ENCODE measurements around the gene PHAX.
"Not testable (repeated sequence)": the region's sequence is repeated elsewhere in the genome, so short reads cannot be mapped to it uniquely, and the experiment has no call there.

Gene PHAX, protein sequence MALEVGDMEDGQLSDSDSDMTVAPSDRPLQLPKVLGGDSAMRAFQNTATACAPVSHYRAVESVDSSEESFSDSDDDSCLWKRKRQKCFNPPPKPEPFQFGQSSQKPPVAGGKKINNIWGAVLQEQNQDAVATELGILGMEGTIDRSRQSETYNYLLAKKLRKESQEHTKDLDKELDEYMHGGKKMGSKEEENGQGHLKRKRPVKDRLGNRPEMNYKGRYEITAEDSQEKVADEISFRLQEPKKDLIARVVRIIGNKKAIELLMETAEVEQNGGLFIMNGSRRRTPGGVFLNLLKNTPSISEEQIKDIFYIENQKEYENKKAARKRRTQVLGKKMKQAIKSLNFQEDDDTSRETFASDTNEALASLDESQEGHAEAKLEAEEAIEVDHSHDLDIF

DNA sequence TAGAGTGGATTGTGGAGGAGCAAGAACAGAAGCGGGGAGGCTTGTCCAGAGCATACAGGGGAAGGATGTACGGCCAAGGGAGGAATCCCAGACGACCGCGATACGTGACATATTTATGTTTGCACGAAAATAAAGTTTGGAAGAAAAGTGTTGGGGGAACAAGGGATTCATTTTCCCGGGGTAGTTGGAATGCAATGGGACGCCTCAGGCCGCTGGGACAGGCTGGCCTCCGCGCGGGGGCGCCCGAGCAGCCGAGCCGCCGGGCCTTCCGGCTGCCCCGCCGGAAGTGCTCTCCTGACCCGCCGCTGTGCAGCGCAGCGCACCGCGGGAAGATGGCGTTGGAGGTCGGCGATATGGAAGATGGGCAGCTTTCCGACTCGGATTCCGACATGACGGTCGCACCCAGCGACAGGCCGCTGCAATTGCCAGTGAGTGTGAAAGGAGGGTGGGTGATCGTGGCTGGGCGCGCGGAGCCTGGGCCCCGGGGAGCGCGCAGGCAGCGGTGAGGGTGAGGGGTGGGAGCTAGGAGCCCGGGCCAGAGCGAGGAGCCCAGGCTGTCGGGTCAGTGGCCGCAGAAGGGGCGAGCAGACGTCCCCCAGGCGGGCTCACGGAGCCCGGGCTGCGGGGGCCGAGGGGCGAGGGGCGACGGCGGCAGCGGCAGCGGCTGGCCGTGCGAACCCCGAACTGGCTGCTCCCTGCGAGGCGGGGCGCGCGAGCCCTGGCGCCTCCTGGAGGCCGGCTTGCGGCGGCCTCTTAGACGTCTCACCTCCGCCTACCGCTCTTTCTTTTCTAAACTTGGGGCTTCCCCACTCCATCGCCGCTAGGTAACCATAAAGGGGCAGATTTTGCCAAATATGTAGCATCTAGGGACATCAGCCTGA lies at the start of gene PHAX:
Gene PHAX, plus strand, starts transcription at position 317 of the 881 bp plus-strand sequence. Its CDS starts 16 bp downstream, at position 333.
- Mint-ChIP-seq H3K9me3 (no peaks in the 10 kb centered on the region), H3K4me1 (ENCODE audit: low read depth) (peaks cover 37% of the 10 kb centered on the region), H3K27me3 (no peaks in the 10 kb centered on the region), H3K4me3 (peak within 1 kb of the TSS; percentile 99), H3K27ac (peak within 1 kb of the TSS; percentile 98), H3K36me3 (ENCODE audit: low read depth) (peaks cover 30% of the 10 kb centered on the region)

DNA sequence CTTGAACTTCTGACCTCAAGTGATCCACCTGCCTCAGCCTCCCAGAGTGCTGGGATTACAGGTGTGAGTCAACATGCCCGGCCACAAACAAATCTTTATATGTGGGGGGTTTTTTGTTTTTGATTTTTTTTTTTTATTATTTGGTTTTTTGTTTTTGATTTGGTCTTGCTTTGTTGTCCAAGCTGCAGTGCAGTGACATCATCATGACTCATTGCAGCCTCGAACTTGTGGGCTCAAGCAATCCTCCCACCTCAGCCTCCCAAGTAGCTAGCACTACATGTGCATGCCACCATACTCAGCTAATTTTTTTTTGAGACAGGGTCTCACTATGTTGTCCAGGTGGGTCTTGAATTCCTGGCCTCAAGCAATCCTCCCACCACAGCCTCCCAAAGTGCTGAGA lies 48.1 kb upstream of the PHAX start:
- H3K27me3 Mint-ChIP-seq: no peaks in the 10 kb centered on the region
- no peaks in the 10 kb centered on the region for H3K36me3 Mint-ChIP-seq (ENCODE audit: low read depth)
- H3K4me3 Mint-ChIP-seq: no peak overlapping the region
- H3K4me1 Mint-ChIP-seq (ENCODE audit: low read depth): no peaks in the 10 kb centered on the region
- no peaks in the 10 kb centered on the region for H3K9me3 Mint-ChIP-seq
- H3K27ac Mint-ChIP-seq: no peak overlapping the region

DNA sequence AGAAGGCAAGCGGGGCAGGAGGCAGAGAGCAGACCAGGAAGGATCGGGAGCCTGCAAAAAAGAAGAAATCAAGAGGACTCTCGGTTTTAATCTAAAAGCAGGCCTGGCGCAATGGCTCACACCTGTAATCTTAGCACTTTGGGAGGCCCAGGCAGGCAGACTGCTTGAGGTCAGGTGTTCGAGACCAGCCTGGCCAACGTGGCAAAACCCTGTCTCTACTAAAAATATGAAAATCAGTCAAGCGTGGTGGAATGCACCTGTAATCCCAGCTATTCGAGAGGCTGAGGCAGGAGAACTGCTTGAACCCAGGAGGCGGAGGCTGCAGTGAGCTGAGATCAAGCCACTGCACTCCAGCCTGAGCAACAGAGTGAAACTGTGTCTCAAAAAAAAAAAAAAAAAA lies 45.6 kb upstream of the PHAX start:
- H3K27me3 Mint-ChIP-seq: not testable (repeated sequence)

DNA sequence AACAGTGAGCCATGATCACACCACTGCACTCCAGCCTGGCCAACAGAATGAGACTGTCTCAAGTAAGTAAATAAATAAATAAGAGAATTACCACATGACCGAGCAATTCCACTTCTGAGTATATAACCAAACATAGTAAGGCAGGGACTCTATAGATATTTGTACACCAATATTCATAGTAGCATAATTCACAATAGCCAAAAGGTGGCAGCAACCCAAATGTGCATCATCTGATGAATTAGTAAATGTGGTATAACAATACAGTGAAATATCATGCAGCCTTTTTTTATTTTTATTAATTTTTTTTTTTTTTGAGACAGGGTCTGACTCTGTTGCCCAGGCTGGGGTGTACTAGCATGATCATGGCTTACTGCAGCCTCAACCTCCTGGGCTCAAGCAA lies 38.8 kb upstream of the PHAX start:
- Mint-ChIP-seq H3K9me3 (no peaks in the 10 kb centered on the region), H3K4me1 (ENCODE audit: low read depth) (no peaks in the 10 kb centered on the region), H3K27me3 (no peaks in the 10 kb centered on the region), H3K36me3 (ENCODE audit: low read depth) (no peaks in the 10 kb centered on the region), H3K27ac (no peak overlapping the region), H3K4me3 (no peak overlapping the region)

More for the DNA sequence above, 45.6 kb upstream of the PHAX start:
- not testable (repeated sequence) for H3K27ac Mint-ChIP-seq; H3K4me3 Mint-ChIP-seq; H3K9me3 Mint-ChIP-seq; H3K36me3 Mint-ChIP-seq (ENCODE audit: low read depth); H3K4me1 Mint-ChIP-seq (ENCODE audit: low read depth)

DNA sequence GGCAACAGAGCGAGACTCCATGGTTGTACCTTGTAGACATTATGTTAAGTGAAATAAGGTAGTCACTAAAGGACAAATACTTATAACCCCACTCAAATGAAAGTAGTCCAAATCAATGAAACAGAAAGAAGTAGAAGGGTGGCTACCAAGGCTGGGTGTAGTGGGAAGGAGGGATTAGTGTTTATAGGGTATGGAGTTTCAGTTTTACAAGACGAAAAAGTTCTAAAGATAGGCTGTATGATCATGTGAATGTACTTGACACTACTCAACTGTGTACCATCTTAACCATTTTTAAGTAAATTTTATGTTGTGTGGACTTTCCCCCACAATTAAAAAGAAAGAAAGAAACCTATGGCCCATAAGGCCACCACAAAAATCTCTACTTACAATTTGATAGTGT lies 37.9 kb upstream of the PHAX start:
- Mint-ChIP-seq H3K36me3 (ENCODE audit: low read depth) (no peaks in the 10 kb centered on the region), H3K27me3 (no peaks in the 10 kb centered on the region), H3K4me1 (ENCODE audit: low read depth) (no peaks in the 10 kb centered on the region), H3K27ac (no peak overlapping the region), H3K9me3 (no peaks in the 10 kb centered on the region), H3K4me3 (no peak overlapping the region)

DNA sequence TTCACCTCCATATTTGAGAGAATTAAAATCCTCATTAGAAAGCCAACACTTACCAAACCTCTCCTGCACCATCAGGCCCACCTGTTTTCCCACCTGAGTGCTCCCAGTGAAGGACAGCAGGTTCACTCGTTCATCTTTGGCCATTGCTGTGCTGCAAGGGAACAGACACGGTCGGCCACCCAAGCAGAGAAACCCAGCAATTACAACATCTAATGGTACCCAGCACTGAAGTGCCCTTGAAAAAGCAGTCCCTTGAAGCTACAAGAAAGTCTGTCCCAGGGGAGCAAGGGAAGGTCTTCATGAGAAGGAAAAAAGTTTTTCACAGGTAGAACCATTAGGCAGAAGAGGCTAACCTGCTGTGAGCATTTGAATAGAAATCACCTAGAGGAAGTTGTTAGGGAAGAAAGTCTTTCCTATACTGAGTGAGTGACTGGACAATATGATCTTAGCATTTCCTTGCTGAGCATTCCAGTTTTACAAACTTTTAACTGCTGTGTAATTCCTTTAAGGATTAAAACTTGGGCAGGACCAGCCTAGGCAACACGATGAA lies 32.5 kb upstream of the PHAX start:
- Mint-ChIP-seq H3K9me3 (no peaks in the 10 kb centered on the region), H3K4me1 (ENCODE audit: low read depth) (no peaks in the 10 kb centered on the region), H3K36me3 (ENCODE audit: low read depth) (no peaks in the 10 kb centered on the region), H3K27me3 (no peaks in the 10 kb centered on the region), H3K4me3 (no peak overlapping the region), H3K27ac (no peak overlapping the region)

DNA sequence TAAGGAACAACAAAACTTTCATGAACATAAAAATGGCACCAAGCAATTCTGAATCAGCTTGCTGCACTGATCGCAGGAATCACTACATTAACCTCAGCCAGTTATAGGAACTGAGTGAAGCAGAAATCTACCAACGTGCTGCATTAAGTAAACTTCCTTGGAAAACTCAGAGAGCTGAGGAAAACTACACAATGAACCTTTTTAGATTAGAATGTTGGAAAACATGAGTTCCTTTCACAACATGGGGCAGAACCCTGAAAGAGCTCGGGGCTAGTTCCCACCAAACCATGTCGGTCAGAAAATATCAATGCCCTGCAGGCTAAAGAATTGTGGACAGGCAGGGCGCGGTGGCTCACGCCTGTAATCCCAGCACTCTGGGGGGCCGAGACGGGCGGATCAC lies 25.1 kb upstream of the PHAX start:
- no peaks in the 10 kb centered on the region for H3K9me3 Mint-ChIP-seq
- no peaks in the 10 kb centered on the region for H3K27me3 Mint-ChIP-seq

DNA sequence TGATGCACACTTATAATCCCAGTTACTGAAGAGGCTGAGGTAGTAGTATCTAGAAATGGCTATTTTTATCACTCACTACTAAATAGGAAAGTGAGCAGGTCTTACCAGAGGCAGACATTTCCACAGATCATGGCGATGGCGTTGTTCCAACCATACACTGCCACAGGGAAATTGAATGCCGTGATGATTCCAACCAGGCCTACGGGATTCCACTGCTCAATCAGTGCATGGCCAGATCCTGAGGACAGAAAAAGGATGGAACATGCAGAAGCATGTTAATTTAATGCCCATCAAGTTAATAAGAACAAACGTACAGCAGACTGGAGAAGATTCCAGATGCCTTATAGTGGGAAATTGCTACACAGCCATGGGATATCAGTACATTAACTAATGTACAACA lies 23.8 kb upstream of the PHAX start:
- no peak overlapping the region for H3K4me3 Mint-ChIP-seq
- H3K36me3 Mint-ChIP-seq (ENCODE audit: low read depth): no peaks in the 10 kb centered on the region
- H3K9me3 Mint-ChIP-seq: no peaks in the 10 kb centered on the region
- H3K27ac Mint-ChIP-seq: no peak overlapping the region
- no peaks in the 10 kb centered on the region for H3K4me1 Mint-ChIP-seq (ENCODE audit: low read depth)
- no peaks in the 10 kb centered on the region for H3K27me3 Mint-ChIP-seq

More for the DNA sequence above, 25.1 kb upstream of the PHAX start:
- Mint-ChIP-seq H3K4me1 (ENCODE audit: low read depth) (no peaks in the 10 kb centered on the region), H3K27ac (no peak overlapping the region), H3K4me3 (no peak overlapping the region), H3K36me3 (ENCODE audit: low read depth) (no peaks in the 10 kb centered on the region)

DNA sequence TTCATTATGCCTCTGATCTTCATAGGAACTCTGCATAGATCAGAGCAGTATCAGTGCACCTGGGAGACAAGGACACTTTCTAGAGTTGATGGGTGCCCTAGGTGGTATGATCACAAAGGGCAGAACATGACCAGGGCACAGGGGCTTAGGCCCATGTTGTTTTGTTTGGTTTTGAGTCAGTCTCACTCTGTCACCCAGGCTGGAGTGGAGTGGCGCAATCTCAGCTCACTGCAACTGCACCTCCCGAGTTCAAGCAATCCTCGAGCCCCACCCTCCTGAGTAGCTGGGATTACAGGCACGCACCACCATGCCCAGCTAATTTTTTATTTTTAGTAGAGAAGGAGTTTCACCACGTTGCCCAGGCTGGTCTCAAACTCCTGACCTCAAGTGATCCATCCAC lies 23.3 kb upstream of the PHAX start:
- Mint-ChIP-seq H3K27ac (no peak overlapping the region), H3K27me3 (no peaks in the 10 kb centered on the region), H3K36me3 (ENCODE audit: low read depth) (no peaks in the 10 kb centered on the region), H3K4me1 (ENCODE audit: low read depth) (no peaks in the 10 kb centered on the region), H3K9me3 (no peaks in the 10 kb centered on the region), H3K4me3 (no peak overlapping the region)

DNA sequence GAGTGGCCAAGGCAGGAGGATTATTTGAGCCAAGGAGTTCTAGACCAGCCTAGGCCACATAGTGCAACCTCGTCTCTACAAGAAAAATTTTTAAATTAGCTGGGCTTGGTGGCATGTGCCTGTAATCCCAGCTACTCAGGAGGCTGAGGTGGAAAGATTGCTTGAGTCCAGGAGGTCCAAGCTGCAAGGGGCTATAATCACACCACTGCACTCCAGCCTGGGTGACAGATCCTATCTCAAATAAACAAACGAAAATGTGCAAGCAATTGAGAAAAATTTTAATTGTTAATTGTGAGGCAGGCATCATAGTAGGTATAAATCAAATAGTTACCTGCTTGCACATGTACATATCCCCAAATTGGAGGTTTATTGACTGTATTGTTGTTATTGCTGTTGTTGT lies 21.0 kb upstream of the PHAX start:
- Mint-ChIP-seq H3K36me3 (ENCODE audit: low read depth) (no peaks in the 10 kb centered on the region), H3K4me1 (ENCODE audit: low read depth) (no peaks in the 10 kb centered on the region), H3K27me3 (no peaks in the 10 kb centered on the region), H3K9me3 (no peaks in the 10 kb centered on the region), H3K4me3 (no peak overlapping the region), H3K27ac (no peak overlapping the region)

DNA sequence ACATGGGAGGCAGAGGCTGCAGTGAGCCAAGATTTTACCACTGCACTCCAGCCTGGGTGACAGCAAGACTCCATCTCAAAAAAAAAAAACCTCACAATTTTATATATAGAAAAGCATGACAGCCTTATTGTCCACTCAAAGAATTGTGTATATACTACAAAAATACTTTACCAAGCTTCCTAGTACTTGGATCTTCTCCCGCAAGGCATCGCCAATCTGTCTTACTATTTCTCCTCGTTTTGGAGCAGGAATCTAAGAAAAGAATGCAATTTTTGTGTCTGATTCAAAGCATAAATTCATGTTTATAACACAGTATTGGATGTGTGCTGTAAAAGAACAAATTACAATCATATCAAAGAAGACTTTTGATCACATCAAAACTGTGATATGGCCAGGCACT lies 17.0 kb upstream of the PHAX start:
- H3K36me3 Mint-ChIP-seq (ENCODE audit: low read depth): no peaks in the 10 kb centered on the region
- no peak overlapping the region for H3K27ac Mint-ChIP-seq
- H3K4me1 Mint-ChIP-seq (ENCODE audit: low read depth): no peaks in the 10 kb centered on the region
- no peak overlapping the region for H3K4me3 Mint-ChIP-seq
- no peaks in the 10 kb centered on the region for H3K9me3 Mint-ChIP-seq
- no peaks in the 10 kb centered on the region for H3K27me3 Mint-ChIP-seq

DNA sequence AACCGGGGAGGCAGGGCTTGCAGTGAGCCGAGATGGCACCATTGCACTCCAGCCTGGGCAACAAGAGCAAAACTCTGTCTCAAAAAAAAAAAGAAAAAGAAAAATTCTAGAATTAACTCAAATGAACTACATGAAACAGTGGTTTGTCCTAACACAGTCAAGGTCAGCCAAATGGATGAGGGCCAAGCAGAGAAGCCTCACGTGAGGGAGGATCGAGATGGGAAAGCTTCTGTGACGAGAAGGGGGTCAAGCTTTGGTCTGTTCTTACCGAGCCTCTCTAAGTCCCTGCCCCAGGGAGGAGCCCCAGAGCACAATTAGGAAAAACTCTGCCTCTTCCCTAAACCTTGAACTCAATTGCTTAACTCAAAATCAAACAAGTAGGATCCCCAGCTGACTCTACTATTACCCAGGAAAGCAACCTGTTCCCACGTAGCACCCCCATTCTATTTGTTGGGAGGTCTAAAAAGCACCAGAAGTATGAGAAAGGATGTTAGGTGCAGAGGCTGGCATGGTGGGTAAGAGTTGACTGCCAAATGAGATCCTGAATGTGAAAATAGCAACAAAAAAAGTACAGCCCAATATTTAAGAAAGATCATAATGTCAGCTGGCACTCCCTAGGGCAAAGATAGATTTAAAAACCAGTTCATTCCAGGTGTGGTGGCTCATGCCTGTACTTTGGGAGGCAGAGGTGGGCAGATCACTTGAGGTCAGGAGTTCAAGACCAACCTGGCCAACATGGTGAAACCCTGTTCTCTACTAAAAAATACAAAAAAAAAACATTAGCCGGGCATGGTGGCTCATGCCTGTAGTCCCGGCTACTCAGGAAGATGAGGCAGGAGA lies 13.0 kb upstream of the PHAX start:
- no peak overlapping the region for H3K4me3 Mint-ChIP-seq
- H3K4me1 Mint-ChIP-seq (ENCODE audit: low read depth): no peaks in the 10 kb centered on the region
- no peak overlapping the region for H3K27ac Mint-ChIP-seq
- no peaks in the 10 kb centered on the region for H3K36me3 Mint-ChIP-seq (ENCODE audit: low read depth)
- H3K27me3 Mint-ChIP-seq: peaks cover 3% of the 10 kb centered on the region
- H3K9me3 Mint-ChIP-seq: no peaks in the 10 kb centered on the region

DNA sequence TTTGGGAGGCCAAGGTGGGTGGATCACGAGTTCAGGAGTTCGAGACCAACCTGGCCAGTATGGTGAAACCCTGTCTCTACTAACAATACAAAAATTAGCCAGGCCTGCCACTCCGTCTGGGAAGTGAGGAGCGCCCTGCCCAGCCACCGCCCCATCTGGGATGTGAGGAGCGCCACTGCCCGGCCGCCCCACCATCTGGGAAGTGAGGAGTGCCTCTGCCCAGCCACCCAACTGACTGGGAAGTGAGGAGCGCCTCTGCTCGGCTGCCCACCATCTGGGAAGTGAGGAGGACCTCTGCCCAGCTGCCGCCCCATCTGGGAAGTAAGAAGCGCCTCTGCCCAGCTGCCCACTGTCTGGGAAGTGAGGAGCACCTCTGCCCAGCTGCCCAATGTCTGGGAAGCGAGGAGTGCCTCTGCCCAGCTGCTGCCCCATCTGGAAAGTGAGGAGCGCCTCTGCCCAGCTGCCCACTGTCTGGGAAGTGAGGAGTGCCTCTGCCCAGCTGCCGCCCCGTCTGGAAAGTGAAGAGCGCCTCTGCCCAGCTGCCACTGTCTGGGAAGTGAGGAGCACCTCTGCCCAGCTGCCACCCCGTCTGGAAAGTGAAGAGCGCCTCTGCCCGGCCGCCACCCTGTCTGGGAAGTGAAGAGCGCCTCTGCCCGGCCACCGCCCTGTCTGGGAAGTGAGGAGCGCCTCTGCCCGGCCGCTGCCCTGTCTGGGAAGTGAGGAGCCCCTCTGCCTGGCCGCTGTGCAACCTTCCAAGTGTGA lies 11.0 kb upstream of the PHAX start:
- Mint-ChIP-seq H3K4me1 (ENCODE audit: low read depth) (peaks cover 11% of the 10 kb centered on the region), H3K27ac (no peak overlapping the region), H3K4me3 (no peak overlapping the region), H3K36me3 (ENCODE audit: low read depth) (no peaks in the 10 kb centered on the region), H3K27me3 (peaks cover 15% of the 10 kb centered on the region), H3K9me3 (no peaks in the 10 kb centered on the region)

DNA sequence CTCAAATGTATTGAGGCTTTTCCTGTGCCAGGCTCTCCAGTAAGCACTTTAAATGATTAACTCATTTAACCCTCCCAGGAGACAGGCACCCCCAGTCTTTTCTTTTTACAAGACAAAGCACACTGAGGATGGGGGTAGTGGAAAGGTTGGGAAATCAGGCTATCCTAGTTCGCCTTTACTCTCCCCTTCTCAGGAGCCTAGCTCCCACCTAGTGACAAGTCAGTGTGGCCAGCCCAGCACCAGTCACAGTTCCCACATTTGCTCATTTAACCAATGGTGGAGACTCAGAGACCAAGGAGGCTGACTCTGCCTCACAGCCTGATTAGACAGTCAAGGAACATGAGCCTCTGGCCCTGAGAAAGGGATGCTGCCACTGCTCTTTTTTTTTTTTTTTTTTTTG lies 9.2 kb upstream of the PHAX start:
- Mint-ChIP-seq H3K27ac (no peak overlapping the region), H3K4me3 (no peak overlapping the region), H3K9me3 (no peaks in the 10 kb centered on the region), H3K36me3 (ENCODE audit: low read depth) (no peaks in the 10 kb centered on the region), H3K27me3 (peaks cover 15% of the 10 kb centered on the region), H3K4me1 (ENCODE audit: low read depth) (peaks cover 15% of the 10 kb centered on the region)

Data from stimulated activated naive CD8-positive, alpha-beta T cell treated with anti-CD3 and anti-CD28 coated beads, Interleukin-15, Interleukin-2, amounts not matched to agents 100 ng/mL and 50 ng/mL, for 24 hours (primary cell).